ENCODE measurements around the gene SH3PXD2B.
A peak's percentile ranks its signal among the peaks of the same experiment; 100 is the strongest.
"Not testable (repeated sequence)": the region's sequence is repeated elsewhere in the genome, so short reads cannot be mapped to it uniquely, and the experiment has no call there.

Gene SH3PXD2B

DNA sequence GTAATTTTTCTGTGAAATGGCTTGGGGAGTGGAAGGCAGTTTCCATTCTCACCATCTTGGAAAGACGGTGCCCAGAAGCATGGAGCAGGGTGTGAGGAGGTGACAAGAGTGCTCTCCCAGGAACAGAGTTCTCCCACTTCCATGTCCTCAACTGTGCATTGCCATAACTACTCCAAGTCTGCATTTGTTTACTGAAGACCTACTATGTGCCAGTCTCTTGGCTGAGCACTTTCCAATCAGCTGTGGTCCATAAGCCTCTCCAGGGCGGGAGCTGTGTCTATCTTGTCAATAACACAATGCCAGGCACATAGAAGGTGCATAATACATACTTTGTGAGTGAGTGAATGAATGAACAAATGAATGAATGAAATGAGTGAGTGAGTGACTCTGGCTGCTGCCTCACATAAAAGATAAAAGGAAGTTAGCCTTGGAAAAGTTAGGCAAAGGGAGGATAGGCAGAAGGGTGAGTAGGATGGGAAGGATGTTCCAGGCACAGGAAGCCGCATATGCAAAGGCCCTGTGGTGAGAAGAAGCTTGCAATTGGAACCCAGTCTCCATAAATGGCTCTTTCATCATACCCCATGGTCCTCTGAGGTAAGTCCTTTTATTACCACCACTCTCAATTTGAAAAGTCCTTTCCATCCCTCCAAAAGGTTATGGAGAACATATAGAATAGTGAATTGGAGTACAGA lies 31.3 kb upstream of the SH3PXD2B start:
- no peak for DNase-seq

DNA sequence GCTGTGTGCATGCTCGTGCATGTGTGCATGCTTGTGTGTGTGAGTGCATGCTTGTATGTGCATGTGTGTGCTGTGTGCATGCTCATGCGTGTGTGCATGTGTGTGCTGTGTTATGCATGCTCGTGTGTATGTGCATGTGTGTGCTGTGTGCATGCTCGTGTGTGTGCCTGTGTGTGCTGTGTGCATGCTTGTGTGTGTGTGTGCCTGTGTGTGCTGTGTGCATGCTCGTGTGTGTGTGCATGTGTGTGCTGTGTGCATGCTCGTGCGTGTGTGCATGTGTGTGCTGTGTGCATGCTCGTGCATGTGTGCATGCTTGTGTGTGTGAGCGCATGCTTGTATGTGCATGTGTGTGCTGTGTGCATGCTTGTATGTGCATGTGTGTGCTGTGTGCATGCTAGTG lies 30.3 kb upstream of the SH3PXD2B start:
- no peak for DNase-seq

GRCh38 chr5:172482156-172483020 lies 28.1 kb upstream of the SH3PXD2B start:
- no peak for DNase-seq

- no peak for DNase-seq
Observed at GRCh38 chr5:172481011-172481800, 26.9 kb upstream of the SH3PXD2B start.

DNA sequence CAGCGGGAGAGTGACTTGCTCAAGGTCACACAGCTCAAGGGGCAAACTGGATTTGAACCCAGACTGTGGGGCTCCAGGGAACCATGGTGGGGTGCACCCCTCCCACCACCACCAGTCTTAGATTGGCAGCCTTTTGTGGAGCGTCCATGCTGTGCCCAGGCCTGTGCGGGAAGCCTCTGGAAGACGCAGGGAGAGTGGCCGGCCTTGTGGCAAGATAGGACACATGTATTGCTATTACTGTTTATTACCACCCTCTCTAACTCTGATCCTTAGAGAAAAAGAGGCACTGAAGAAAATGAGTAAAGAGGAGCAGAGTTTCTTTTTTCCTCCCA lies 25.4 kb upstream of the SH3PXD2B start:
- no peak for DNase-seq

GRCh38 chr5:172479034-172479783 lies 24.9 kb upstream of the SH3PXD2B start:
- peak; percentile 39 for DNase-seq

- not testable (repeated sequence) for DNase-seq
Observed at GRCh38 chr5:172478695-172479033, 24.3 kb upstream of the SH3PXD2B start.

- DNase-seq, result no peak
Observed at GRCh38 chr5:172478256-172478655, 23.9 kb upstream of the SH3PXD2B start.

DNA sequence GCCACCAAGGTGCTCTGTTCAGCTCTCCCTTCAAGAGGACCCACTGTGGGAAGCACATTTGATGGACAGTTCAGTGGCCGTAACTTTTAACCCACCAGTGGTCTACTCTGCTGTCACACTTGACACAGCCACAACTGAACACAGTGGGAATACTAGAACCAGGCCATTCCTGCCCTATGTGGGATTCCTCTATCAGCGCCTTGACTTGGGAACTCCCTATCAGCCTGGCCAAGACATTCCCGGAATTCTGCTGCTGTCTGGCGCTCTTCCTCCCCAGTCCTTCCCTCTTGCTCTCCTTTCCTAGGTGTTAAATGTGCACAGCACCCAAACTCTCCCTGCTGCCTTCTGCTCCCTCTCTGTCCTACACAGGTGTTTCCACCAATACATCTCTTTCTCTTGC lies 23.1 kb upstream of the SH3PXD2B start:
- no peak for DNase-seq

GRCh38 chr5:172474293-172474692 lies 20.0 kb upstream of the SH3PXD2B start:
- DNase-seq, result no peak

- DNase-seq, result no peak
Observed at GRCh38 chr5:172473427-172473826, 19.1 kb upstream of the SH3PXD2B start.

DNA sequence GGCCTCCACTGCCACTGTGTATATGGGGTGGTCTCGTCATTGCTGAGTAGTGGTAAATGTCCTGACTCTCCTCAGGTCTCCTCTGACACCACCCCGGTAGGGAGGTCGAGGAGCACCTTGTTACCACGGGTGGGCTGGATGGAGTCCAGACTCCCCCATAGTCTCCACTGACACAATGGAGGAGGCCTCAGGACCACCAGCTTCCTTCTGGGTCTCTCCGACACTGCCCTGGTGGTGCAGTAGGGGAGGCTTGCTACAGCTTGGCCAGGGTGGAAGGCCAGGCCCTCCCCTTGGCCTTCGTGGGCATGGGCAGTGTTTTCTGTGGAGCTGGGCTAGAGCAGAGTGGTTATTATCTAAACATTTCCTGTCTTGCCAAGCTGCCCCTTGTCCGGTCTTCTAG lies 15.4 kb upstream of the SH3PXD2B start:
- DNase-seq, result no peak

DNA sequence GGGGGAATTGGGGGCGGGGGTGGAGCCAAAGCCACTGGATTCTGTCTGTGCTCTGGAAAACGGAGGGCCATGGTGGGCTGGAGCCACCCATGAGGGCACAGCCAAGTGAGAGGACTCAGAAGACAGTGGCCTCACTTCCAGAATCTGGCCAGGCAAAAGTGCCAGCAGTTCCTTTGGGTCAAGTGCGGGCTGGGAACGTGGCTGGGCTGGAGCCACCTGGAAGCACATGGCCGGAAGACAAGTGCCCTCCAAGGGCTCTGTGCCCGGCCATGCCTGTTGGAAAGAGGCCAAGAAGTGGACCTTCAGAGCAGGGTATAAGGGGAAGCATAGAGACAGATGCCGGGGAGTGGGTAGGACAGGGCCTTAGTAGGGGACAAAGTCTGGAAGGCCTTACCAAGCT lies 11.7 kb upstream of the SH3PXD2B start:
- no peak for DNase-seq

DNA sequence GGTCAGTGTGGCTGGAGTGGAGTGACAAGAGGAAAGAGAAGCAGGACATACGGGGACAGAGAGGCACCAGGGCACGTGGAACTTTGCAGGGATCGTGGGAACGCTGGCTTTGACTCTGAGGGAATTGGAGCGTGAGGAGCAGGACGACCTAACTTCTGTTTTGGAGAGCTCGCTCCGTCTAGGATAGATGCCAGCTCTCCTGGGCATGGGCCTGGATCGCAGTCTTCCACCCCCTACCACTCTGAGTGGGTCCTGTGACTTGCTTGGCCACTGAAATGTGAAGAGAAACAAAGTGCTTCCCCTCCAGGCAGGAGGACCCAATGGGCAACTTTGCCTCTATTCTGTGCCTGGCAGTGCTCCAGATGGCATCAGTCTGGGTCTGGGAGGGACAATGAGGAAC lies 8.7 kb upstream of the SH3PXD2B start:
- no peak for DNase-seq

DNA sequence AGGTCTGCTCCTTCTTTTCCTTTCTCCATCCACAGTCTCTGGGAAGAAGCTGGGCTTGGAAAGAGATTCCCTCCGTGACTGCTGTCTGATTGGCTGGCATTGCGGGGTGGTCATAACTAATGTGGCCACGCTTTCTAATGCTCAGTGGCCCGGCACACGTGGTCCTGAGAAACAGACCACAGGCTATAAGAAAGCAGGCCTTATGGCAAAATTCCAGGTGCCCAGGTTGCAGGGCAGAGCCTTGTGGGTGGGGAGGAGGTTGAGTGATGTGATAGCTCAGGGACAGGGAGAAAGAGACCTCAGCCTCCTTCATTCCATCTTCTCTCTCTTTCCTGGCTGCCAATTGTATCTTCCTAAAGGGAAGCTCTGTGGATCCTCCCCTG lies 5.4 kb upstream of the SH3PXD2B start:
- no peak for DNase-seq

- DNase-seq, result no peak
Observed at GRCh38 chr5:172458976-172459782, 4.9 kb upstream of the SH3PXD2B start.

- no peak for DNase-seq
Observed at GRCh38 chr5:172456076-172456722, 1.9 kb upstream of the SH3PXD2B start.

DNA sequence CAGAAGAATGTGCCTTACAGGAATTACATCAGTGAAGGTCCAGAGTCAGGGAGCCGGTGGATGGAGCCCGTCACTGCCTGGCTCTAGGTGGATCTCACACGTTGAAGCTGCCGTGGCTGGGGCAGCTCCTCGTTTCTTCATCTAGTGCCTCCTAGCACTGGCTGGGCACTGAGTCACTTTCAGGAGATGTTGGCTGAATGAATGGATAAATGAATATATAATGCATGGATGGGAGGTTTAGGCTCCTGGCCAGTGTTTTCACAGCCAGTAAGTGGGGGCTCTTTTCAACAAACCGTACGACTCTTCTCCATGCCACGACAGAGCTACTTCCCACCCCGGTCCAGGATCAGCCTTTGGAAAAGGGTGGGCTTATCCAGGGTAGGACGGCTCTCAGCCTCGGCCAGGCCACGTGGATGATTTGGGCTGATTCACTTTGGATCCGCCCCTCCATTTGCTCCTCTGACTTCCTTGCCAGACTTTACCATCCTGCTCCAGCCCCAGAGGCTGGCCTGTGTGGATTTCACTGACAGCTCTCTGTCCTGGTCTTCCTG lies 1.3 kb upstream of the SH3PXD2B start:
- DNase-seq, result no peak

- DNase-seq, result no peak
Observed at GRCh38 chr5:172455087-172455381, 709 bp upstream of the SH3PXD2B start.

- DNase-seq, result no peak
Observed at GRCh38 chr5:172453986-172454357, 353 bp downstream of the SH3PXD2B start.

DNA sequence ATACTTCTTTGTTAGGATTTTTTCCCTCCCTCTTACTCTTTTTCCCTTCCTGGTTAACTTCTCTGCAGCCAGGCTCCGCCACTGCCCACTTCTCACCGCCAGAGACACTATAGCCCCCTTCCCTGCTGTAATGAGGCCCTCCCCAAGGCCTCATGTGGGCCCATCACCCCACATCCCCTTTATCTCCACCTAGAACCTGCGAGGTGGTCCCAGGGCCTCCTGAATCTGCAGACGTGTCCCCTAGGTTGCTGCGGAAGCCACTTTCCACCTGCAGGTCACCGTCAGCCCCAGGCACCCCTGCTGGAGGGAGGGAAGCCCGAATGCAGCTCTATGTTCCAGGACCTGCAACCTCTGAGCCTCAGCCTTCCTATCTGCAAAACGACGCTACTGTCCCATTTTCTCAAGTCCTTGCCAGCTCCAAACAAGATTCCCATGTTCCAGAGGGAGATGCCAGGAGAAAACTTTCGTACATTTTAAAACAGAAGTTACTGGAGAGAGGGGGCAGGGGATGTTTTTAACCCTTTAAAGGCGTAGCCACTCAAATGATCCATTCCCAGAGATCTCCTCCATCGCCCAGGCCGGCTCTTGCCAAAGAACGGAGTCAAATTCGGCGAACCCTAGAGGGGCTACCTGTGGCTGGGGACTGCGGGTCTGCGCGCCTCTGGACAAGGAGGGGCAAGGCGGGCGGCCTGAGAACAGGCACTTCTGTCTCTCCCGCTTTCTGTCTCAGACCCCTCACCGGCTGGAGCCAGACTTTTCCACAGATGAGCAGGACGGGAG lies 929 bp downstream of the SH3PXD2B start:
- DNase-seq, result no peak
